Nephron (organoid): ENCODE data around the gene TLCD3A.
"Not testable (repeated sequence)": the region's sequence is repeated elsewhere in the genome, so short reads cannot be mapped to it uniquely, and the experiment has no call there.

Experiments
- H3K27ac Mint-ChIP-seq, 3 experiments: 2 replicates each; pipeline ENCODE4 v1.8.0; 2020; ENCODE audit warnings: mixed read lengths in 3 of 3, mild to moderate bottlenecking in 2 of 3, moderate library complexity in 1 of 3
- H3K27me3 Mint-ChIP-seq: 2 replicates; pipeline ENCODE4 v1.8.0; 2021; ENCODE audit warnings: low read depth, mild to moderate bottlenecking, moderate library complexity, mixed read lengths
- H3K36me3 Mint-ChIP-seq: 2 replicates; pipeline ENCODE4 v1.8.0; 2020; ENCODE audit warnings: low read depth, mixed read lengths
- H3K4me1 Mint-ChIP-seq: 2 replicates; pipeline ENCODE4 v1.8.0; 2020; ENCODE audit warnings: mixed read lengths
- H3K4me3 Mint-ChIP-seq, 3 experiments: 2 replicates each; pipeline ENCODE4 v1.8.0; 2020; ENCODE audit warnings: mild to moderate bottlenecking in 3 of 3, mixed read lengths in 3 of 3, moderate library complexity in 2 of 3
- H3K9me3 Mint-ChIP-seq: 2 replicates; pipeline ENCODE4 v1.8.0; 2020; ENCODE audit warnings: mixed read lengths
- CTCF ChIP-seq, 3 experiments: fragments of 200-600 bp; sonication (generic); IDR thresholded peaks; one replicate each; pipeline ENCODE4 v1.5.0; 2021; ENCODE audit warnings: antibody characterized with exemption in 3 of 3; ENCODE audit not compliant: unreplicated experiment in 3 of 3

The TLCD3A gene

GRCh38 chr17:746181-746580 lies 13.8 kb downstream of the TLCD3A start:
- Mint-ChIP-seq H3K9me3 (peaks cover 13% of the 10 kb centered on the region), H3K27ac (no peak overlapping the region), H3K4me3 (no peak overlapping the region), H3K4me1 (peaks cover 12% of the 10 kb centered on the region), H3K27me3 (no peaks in the 10 kb centered on the region), H3K36me3 (peaks cover 87% of the 10 kb centered on the region)
- no peak for TF ChIP-seq CTCF (IDR thresholded peaks at IDR 0.05; ENCODE audit: unreplicated experiment in 3 of 3)

- H3K4me1 Mint-ChIP-seq, result peaks cover 16% of the 10 kb centered on the region
- H3K9me3 Mint-ChIP-seq, result peaks cover 13% of the 10 kb centered on the region
- no peak for TF ChIP-seq CTCF (IDR thresholded peaks at IDR 0.05; ENCODE audit: unreplicated experiment in 3 of 3)
- peaks cover 79% of the 10 kb centered on the region for H3K36me3 Mint-ChIP-seq
- H3K27ac Mint-ChIP-seq, result no peak overlapping the region
- H3K27me3 Mint-ChIP-seq, result no peaks in the 10 kb centered on the region
- H3K4me3 Mint-ChIP-seq, result no peak overlapping the region
Measured at GRCh38 chr17:746783-747629, 14.6 kb downstream of the TLCD3A start.

- Mint-ChIP-seq H3K4me3 (peak overlapping the region; percentile 12 to 46 (median 37)), H3K9me3 (peaks cover 13% of the 10 kb centered on the region), H3K36me3 (peaks cover 66% of the 10 kb centered on the region), H3K4me1 (peaks cover 21% of the 10 kb centered on the region)
- not testable (repeated sequence) for H3K27me3 Mint-ChIP-seq, H3K27ac Mint-ChIP-seq
Measured at GRCh38 chr17:748604-749003, 16.2 kb downstream of the TLCD3A start.

GRCh38 chr17:749359-749758 lies 17.0 kb downstream of the TLCD3A start:
- not testable (repeated sequence) for H3K27me3 Mint-ChIP-seq, H3K27ac Mint-ChIP-seq
- peak overlapping the region; percentile 61 to 76 (median 71) for H3K4me3 Mint-ChIP-seq
- peaks cover 63% of the 10 kb centered on the region for H3K36me3 Mint-ChIP-seq
- peaks cover 21% of the 10 kb centered on the region for H3K4me1 Mint-ChIP-seq
- peaks cover 13% of the 10 kb centered on the region for H3K9me3 Mint-ChIP-seq

- peaks cover 13% of the 10 kb centered on the region for H3K9me3 Mint-ChIP-seq
- H3K4me1 Mint-ChIP-seq, result peaks cover 21% of the 10 kb centered on the region
- TF ChIP-seq CTCF (IDR thresholded peaks at IDR 0.05; ENCODE audit: unreplicated experiment in 3 of 3), result no peak
- peak overlapping the region; percentile 93 to 99 (median 94) for H3K4me3 Mint-ChIP-seq
- peak overlapping the region in 2 of 3 experiments; percentile 46 to 66 for H3K27ac Mint-ChIP-seq
- peaks cover 52% of the 10 kb centered on the region for H3K36me3 Mint-ChIP-seq
- no peaks in the 10 kb centered on the region for H3K27me3 Mint-ChIP-seq
Measured at GRCh38 chr17:750431-751037, 18.1 kb downstream of the TLCD3A start.

GRCh38 chr17:751269-752001 lies 19.0 kb downstream of the TLCD3A start:
- H3K4me1 Mint-ChIP-seq, result peaks cover 21% of the 10 kb centered on the region
- no peak for TF ChIP-seq CTCF (IDR thresholded peaks at IDR 0.05; ENCODE audit: unreplicated experiment in 3 of 3)
- peak overlapping the region; percentile 93 to 99 (median 94) for H3K4me3 Mint-ChIP-seq
- H3K9me3 Mint-ChIP-seq, result peaks cover 13% of the 10 kb centered on the region
- H3K27ac Mint-ChIP-seq, result peak overlapping the region; percentile 55 to 87 (median 66)
- no peaks in the 10 kb centered on the region for H3K27me3 Mint-ChIP-seq
- H3K36me3 Mint-ChIP-seq, result peaks cover 52% of the 10 kb centered on the region
